ENCODE measurements around the gene ULK4.
"Not testable (repeated sequence)": the region's sequence is repeated elsewhere in the genome, so short reads cannot be mapped to it uniquely, and the experiment has no call there.

The ULK4 gene

DNA sequence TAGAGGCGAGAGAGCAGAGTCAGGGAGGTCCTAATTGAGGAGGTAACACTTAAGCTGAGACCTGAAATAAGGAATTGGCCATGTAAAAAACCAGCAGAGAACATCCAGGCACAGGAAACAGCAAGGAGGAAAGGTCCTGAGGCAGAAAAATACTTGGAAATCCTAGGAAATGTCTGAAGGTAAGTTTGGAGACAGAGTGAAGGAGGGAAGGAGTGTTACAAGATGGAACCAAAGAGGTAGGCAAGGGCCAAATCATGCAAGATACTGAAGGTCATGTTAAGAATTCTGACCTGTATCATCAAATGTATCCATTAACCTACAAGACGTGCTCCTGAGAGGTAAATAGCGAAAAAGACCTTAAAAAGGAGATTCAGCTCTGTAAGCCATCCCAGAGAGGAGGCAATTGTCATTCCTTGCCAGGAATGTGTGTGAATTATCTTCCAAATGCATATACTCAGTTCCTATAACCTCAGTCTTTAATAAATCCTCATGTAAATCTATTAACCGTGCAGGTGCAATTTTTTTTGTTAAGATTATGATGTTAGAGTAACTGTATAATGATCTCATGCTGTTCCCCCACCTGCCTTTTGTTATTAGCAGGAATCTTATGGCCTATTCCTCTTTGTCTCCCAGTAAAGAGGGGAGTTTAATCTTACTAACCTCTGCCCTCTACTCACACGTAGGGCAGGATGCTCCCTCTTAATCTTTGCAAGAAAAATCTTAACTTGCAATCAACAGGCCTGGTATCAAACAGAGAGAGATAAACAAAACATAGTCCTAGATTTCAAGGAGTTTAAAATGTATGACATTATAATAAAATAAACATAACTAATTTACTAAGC, 166.9 kb downstream of the ULK4 start:
- H3K27ac ChIP-seq: no peak overlapping the region

DNA sequence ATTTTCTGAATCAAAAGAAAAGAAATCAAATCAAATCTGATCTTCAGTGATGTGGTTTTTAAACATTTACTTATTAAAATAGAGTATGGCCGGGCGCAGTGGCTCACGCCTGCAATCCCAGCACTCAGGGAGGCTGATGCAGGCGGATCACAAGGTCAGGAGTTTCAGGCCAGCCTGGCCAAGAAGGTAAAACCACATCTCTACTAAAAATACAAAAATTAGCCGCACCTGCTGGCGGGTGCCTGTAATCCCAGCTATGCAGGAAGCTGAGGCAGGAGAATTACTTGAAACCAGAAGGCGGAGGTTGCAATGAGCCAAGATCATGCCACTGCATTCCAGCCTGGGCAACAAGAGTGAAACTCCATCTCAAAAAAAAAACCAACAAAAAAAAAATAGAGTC, 169.1 kb downstream of the ULK4 start:
- H3K27ac ChIP-seq: no peak overlapping the region
- TF ChIP-seq ZFX (IDR thresholded peaks at IDR 0.05): no peak
- TF ChIP-seq CTCF (conservative IDR thresholded peaks at IDR 0.05): no peak

More for the DNA sequence above, 166.9 kb downstream of the ULK4 start:
- no peak for TF ChIP-seq CTCF (conservative IDR thresholded peaks at IDR 0.05)
- TF ChIP-seq ZFX (IDR thresholded peaks at IDR 0.05): no peak

DNA sequence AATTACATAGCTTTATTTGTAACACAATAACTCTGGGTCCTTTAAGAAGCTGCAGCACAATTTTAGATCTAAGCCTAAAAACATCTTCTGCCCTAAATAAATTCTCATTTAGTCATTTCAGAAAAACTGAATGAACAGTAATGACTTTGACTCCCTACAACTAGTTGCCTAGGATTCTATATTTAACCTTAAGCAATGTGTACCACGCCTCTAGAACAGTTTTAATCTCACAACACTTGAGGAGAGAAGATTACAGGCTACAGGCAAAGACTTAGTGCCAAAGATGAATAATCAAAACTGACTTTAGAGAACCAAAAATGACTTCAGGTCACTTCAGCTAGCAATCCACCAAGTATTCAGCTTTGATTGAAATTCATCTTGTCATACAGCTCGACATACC, 192.8 kb downstream of the ULK4 start:
- H3K27ac ChIP-seq: no peak overlapping the region
- no peak for TF ChIP-seq ZFX (IDR thresholded peaks at IDR 0.05)
- no peak for TF ChIP-seq CTCF (conservative IDR thresholded peaks at IDR 0.05)

GRCh38 chr3:41768363-41768762, 193.5 kb downstream of the ULK4 start:
- TF ChIP-seq ZFX (IDR thresholded peaks at IDR 0.05): no peak
- TF ChIP-seq CTCF (conservative IDR thresholded peaks at IDR 0.05): no peak
- H3K27ac ChIP-seq: no peak overlapping the region

DNA sequence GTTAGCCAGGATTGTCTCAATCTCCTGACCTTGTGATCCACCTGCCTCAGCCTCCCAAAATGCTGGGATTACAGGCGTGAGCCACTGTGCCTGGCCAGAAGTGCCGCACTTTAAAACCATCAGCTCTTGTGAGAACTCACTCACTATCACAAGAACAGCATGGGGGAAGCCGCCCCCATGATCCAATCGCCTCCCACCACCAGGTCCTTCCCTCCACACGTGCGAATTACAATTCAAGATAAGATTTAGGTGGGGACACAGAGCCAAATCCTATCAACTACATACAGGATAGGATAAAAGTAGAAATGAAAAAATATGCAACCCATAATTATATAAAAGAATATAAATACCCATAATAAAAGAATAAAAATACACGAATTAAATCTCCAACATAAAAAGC, 199.0 kb downstream of the ULK4 start:
- not testable (repeated sequence) for H3K27ac ChIP-seq

- H3K27ac ChIP-seq: no peak overlapping the region
- no peak for TF ChIP-seq CTCF (conservative IDR thresholded peaks at IDR 0.05)
Observed at GRCh38 chr3:41753651-41754050, 208.3 kb downstream of the ULK4 start.

GRCh38 chr3:41751597-41751996, 210.3 kb downstream of the ULK4 start:
- H3K27ac ChIP-seq: no peak overlapping the region
- TF ChIP-seq CTCF (conservative IDR thresholded peaks at IDR 0.05) (no peak), ZFX (IDR thresholded peaks at IDR 0.05) (no peak)

GRCh38 chr3:41749988-41750387, 211.9 kb downstream of the ULK4 start:
- H3K27ac ChIP-seq: no peak overlapping the region
- TF ChIP-seq CTCF (conservative IDR thresholded peaks at IDR 0.05) (no peak), ZFX (IDR thresholded peaks at IDR 0.05) (no peak)

Data from C4-2B (cell line).